MCF 10A (cell line): ENCODE data around the gene SCN4A. TPM values are rescaled to one million over a fixed set of nuclear protein-coding genes. Genes with fewer than 3 reads are reported as not detected.

Source experiments
- BruUV-seq: library from RNA; stranded (reverse); fragments of 400-500 nt; replicated peaks from 2 replicates; lab custom pipeline; 2021; lab: Mats Ljungman, UMichigan
- CTCF ChIA-PET: fragments of 300-600 bp; sonication (Branson Sonifier 250); formaldehyde crosslinking; extraction: SDS; loops from one replicate; lab custom pipeline; 2021; ENCODE audit warnings: antibody characterized with exemption, inconsistent platforms; lab: Yijun Ruan, JAX
- POLR2A ChIA-PET: fragments of 300-600, 350-650 bp; sonication (Branson Sonifier 250); formaldehyde crosslinking; extraction: SDS; loops from one replicate; lab custom pipeline; 2020; ENCODE audit warnings: antibody characterized with exemption, inconsistent platforms; lab: Yijun Ruan, JAX
- DNase-seq: peaks from one replicate; pipeline ENCODE4 v3.0.0-alpha.2; 2018; ENCODE audit not compliant: unreplicated experiment
- H3K27ac Mint-ChIP-seq: one replicate; pipeline ENCODE4 v1.8.0; 2022; ENCODE audit warnings: mild to moderate bottlenecking, low read depth, mixed read lengths; ENCODE audit not compliant: unreplicated experiment
- H3K27me3 Mint-ChIP-seq: one replicate; pipeline ENCODE4 v1.8.0; 2022; ENCODE audit warnings: mixed read lengths; ENCODE audit not compliant: insufficient read depth, unreplicated experiment
- H3K36me3 Mint-ChIP-seq: one replicate; pipeline ENCODE4 v1.8.0; 2022; ENCODE audit warnings: mild to moderate bottlenecking, moderate library complexity, mixed read lengths; ENCODE audit not compliant: insufficient read depth, unreplicated experiment
- H3K4me1 Mint-ChIP-seq: one replicate; pipeline ENCODE4 v1.8.0; 2022; ENCODE audit warnings: mixed read lengths; ENCODE audit not compliant: insufficient read depth, unreplicated experiment
- H3K4me3 Mint-ChIP-seq: one replicate; pipeline ENCODE4 v1.8.0; 2022; ENCODE audit warnings: mild to moderate bottlenecking, moderate library complexity, mixed read lengths; ENCODE audit not compliant: unreplicated experiment
- H3K9me3 Mint-ChIP-seq: one replicate; pipeline ENCODE4 v1.8.0; 2022; ENCODE audit warnings: mixed read lengths; ENCODE audit not compliant: unreplicated experiment
- intact Hi-C: fragments of 100-400 bp; cut with micrococcal nuclease; formaldehyde crosslinking; loops from 2 replicates; pipeline ENCODE4 v1.14.1; 2022
- total RNA-seq: library from RNA; stranded (reverse); gene quantifications from 2 replicates; pipeline ENCODE4 v1.2.3, GENCODE V29; 2022
- TF ChIP-seq, protein P1 (sequence below): fragments of 200-600 bp; IDR thresholded peaks from one replicate; pipeline ENCODE4 v1.8.0; 2022; ENCODE audit warnings: antibody characterized with exemption, mild to moderate bottlenecking; ENCODE audit not compliant: unreplicated experiment

SCN4A gene
- total RNA-seq, 1 experiment from 2014 or later: not detected

DNA sequence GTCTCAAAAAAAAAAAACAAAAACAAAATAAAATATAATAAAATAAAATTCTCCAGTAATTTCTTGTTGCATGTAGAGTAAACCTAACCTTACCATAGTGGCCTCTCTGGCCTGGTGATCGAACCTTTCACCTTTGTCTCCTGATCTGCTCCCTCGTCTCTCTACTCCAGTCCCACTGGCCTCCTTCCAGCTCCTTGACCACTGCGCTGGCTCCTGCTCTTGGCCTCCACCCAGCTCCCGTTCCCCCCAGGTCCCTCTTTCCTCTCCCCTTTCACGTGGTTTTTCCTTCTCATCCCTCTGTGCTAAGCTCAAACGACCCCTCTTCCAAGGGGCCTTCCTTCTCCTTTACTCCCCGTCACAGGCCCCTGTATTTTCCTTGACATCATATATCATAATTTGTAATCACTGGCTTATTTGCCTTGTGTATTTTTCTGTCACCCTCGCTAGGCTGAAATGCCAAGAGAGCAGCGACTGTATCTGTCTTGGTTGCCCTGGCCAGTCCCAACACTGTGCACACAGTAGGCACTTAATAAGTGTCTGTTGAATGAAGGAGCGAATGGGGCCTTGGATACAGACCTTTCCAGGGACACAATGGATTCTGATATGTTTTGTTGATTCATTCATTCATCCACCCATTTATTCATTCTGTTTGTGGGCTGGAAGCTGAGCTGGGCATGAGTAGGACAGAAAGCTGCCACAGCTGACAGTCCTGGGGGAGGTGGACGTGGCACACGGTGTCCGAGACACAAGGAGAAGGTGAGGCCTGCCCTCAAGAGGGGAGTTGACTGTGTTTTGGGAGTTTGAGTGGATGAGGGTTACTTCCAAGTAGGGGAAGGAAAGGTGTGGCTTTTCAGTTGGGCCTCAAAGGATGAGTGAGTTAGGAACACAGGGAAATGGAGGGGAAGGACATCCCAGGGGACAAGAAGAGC lies 5.8 kb upstream of the SCN4A start:
- no TSS peak for BruUV-seq
- Mint-ChIP-seq H3K4me3 (no peak overlapping the region), H3K9me3 (no peaks in the 10 kb centered on the region), H3K36me3 (no peaks in the 10 kb centered on the region), H3K27me3 (no peaks in the 10 kb centered on the region), H3K27ac (no peak overlapping the region), H3K4me1 (peaks cover 14% of the 10 kb centered on the region)
- TF ChIP-seq, protein P1, sequence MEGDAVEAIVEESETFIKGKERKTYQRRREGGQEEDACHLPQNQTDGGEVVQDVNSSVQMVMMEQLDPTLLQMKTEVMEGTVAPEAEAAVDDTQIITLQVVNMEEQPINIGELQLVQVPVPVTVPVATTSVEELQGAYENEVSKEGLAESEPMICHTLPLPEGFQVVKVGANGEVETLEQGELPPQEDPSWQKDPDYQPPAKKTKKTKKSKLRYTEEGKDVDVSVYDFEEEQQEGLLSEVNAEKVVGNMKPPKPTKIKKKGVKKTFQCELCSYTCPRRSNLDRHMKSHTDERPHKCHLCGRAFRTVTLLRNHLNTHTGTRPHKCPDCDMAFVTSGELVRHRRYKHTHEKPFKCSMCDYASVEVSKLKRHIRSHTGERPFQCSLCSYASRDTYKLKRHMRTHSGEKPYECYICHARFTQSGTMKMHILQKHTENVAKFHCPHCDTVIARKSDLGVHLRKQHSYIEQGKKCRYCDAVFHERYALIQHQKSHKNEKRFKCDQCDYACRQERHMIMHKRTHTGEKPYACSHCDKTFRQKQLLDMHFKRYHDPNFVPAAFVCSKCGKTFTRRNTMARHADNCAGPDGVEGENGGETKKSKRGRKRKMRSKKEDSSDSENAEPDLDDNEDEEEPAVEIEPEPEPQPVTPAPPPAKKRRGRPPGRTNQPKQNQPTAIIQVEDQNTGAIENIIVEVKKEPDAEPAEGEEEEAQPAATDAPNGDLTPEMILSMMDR: no peak
- ChIA-PET CTCF (interaction anchor here (0.7 to 1.7 kb wide), 5 partner anchors 19 to 549 kb away, joined by 3 to 6 read pairs (median 4); partner anchors contain the start of gene PRR29), POLR2A (no interaction called here)
- intact Hi-C loops: no loop called here
- DNase-seq: no peak

DNA sequence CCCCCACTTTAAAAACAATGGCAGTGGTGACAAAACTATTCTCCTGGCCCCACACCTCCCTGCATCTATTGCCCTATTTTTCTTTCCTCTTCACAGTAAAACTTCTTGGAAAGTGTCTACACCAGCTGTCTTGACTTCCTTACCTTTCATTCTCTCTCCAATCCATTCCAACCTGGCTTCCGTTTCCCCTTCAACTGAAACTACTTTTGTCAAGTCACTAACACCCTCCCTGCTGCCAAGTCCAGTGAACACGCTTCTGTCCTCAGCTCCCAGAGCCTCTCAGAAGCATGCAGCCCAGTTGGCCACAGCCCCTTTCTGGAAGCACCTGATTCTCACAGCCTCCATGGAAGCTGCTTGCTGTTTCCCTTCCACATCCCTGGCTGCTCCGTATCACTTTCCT lies 4.0 kb upstream of the SCN4A start:
- no peak for DNase-seq
- no peak overlapping the region for H3K27ac Mint-ChIP-seq
- peaks cover 20% of the 10 kb centered on the region for H3K4me1 Mint-ChIP-seq
- no peaks in the 10 kb centered on the region for H3K9me3 Mint-ChIP-seq
- H3K4me3 Mint-ChIP-seq: no peak overlapping the region
- ChIA-PET POLR2A (no interaction called here), CTCF (interaction anchor here (0.6 to 0.8 kb wide), 2 partner anchors 7 to 30 kb away, joined by 3 read pairs; no protein-coding TSS in a partner anchor)
- TF ChIP-seq, protein P1: no peak
- no peaks in the 10 kb centered on the region for H3K27me3 Mint-ChIP-seq
- no peaks in the 10 kb centered on the region for H3K36me3 Mint-ChIP-seq
- intact Hi-C loops: no loop called here
- BruUV-seq: no TSS peak

DNA sequence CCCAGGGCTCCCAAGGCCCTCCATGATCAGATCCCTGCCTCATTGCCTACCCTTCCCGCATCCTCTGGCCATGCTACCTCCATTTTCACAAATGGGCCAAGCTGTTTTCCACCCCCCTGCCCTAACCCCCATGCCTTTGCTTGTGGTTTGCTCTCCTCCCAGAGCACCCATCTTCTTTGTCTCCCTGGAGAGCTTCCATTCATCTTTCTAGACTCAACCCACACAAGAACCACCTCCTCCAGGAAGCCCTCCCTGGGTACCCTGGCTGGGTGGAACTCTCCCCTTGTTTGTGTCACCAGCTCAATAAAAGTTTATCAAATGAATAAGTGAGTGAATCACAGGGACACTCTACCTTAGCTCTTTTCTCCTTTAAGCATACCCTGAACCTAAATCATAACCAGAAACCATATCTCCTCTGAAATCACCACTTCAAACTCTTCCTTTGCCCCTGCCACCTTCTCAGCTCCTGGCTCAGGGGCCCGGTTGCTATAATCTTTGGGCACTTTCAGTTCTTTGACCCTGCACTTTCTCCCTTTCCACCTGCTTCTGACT lies 2.9 kb upstream of the SCN4A start:
- H3K4me3 Mint-ChIP-seq: no peak overlapping the region
- ChIA-PET POLR2A (interaction anchor here (0.7 to 1.1 kb wide), 2 partner anchors 10 to 270 kb away, joined by 3 read pairs; no protein-coding TSS in a partner anchor), CTCF (interaction anchor here (0.8 to 1.3 kb wide), 5 partner anchors 9 to 71 kb away, joined by 3 to 5 read pairs (median 3); no protein-coding TSS in a partner anchor)
- TF ChIP-seq, protein P1: no peak
- no peaks in the 10 kb centered on the region for H3K27me3 Mint-ChIP-seq
- DNase-seq: no peak
- H3K4me1 Mint-ChIP-seq: peaks cover 20% of the 10 kb centered on the region
- intact Hi-C loops: no loop called here
- BruUV-seq: no TSS peak
- no peaks in the 10 kb centered on the region for H3K36me3 Mint-ChIP-seq
- no peak overlapping the region for H3K27ac Mint-ChIP-seq
- H3K9me3 Mint-ChIP-seq: no peaks in the 10 kb centered on the region
